GM18499 (cell line): ENCODE measurements around the gene MPZL1.

Experiments used
- ATAC-seq: cut with Tn5 transposase; IDR thresholded peaks from one replicate; pipeline ENCODE4 v1.9.1; 2021; ENCODE audit warnings: moderate number of reproducible peaks; ENCODE audit not compliant: insufficient read depth, unreplicated experiment

MPZL1 gene

GRCh38 chr1:167772436-167772835, 50.7 kb downstream of the MPZL1 start:
- ATAC-seq = no peak

DNA sequence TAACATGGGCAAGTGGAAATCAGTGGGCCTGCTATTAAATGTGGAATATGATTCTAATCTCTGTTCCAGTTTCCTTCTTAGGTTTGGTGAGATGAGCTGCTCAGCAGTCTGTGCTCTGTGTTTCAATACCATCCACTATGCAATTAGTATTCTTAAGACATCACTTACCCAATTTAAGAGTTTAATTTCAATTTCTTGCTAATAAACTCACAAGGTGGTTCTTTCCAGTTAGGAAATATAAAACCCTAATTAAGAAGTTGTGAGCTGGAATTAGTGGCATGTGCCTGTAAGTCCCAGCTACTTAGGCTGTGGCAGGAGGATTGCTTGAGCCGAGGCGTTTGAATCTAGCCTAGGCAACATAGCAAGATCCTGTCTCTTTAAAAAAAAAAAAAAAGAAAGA, 51.7 kb downstream of the MPZL1 start:
- no peak for ATAC-seq

GRCh38 chr1:167774710-167775109, 52.9 kb downstream of the MPZL1 start:
- no peak for ATAC-seq

- no peak for ATAC-seq
These were observed 53.4 kb downstream of the MPZL1 start for GRCh38 chr1:167775178-167775577.

DNA sequence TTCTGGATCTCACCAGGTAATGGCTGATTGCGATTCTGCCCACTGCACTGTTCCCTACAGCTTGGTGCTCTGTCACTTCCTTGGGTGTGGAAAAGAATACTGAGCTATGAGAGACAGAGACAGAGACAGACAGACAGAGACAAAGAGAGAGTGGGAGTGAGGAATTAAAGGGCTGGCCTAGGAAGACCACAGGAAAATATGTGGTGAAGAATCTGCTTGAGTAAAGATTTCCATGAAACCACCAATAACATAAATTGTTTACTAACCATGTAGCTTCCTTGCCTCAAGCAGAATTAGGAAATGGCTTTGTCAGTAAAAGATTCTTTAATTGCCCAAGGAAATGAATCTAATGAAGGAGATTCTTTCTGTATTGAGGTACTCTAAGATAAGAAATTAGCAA, 54.4 kb downstream of the MPZL1 start:
- no peak for ATAC-seq

DNA sequence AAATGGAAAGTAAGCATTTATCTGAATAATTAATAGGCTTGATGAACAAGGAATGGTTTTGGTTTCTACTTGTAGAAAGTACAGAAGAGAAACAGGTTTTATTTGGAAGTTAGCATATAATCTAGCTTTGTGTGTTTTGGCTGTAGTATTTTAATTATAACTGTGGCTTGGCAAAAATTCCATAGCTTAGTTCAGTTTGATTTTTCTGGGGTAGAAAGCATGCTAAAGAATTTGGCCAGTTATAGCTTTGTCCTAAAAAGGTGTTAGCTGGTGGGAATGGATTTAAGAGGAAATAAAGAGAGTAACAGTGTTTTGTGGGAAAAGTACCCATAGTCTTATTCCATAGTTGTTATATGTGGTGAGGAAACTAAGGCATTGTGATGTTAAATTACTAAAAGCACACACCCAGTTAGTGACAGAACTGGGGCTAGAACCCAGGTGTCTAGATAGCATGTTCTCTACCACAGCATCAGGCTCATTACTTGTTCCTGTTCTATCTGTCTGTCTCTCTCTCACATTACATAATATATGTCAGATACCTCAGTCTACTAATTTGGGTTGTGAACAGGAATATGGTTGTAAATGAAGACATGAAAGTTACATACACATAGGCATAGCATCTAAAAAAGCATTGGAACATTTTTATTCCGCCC, 55.0 kb downstream of the MPZL1 start:
- ATAC-seq = no peak

GRCh38 chr1:167777269-167777650, 55.5 kb downstream of the MPZL1 start:
- ATAC-seq = no peak

DNA sequence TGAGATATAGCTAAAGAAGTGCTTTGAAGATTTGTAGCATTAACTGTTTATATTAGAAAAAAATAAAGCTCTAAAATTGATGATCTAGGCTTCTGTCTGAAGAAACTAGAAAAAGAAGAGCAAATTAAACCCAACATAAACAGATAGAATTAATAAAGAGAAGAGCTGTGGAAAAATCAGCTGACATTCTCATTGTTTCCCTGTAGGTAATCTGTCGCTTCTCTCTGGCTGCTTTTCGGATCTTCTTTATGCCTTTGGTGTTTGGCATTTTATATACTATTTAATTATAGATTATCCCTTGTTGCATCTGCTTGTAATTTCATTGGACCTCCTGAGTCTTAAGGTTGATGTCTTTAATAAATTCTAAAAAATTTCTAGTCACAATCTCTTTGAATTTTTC, 59.8 kb downstream of the MPZL1 start:
- ATAC-seq = no peak

DNA sequence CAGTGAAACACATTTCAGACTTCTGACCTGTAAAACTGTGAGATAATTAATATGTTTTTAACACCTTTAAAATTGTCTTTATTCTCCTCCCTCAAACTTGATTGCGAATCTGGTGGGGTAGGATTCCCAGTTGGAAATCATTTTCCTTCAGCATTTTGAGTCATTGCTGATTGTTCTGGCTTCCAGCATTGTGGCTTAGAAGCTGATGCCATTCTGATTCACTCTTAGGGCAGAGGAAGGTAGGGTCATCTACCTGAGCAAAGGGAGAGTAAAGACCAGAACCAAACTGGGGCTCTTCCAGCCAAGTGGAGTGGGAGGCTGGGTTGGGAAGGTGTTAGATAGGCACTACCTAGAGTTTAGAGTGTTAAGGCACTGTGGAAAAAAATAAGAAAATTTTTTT, 61.2 kb downstream of the MPZL1 start:
- no peak for ATAC-seq

DNA sequence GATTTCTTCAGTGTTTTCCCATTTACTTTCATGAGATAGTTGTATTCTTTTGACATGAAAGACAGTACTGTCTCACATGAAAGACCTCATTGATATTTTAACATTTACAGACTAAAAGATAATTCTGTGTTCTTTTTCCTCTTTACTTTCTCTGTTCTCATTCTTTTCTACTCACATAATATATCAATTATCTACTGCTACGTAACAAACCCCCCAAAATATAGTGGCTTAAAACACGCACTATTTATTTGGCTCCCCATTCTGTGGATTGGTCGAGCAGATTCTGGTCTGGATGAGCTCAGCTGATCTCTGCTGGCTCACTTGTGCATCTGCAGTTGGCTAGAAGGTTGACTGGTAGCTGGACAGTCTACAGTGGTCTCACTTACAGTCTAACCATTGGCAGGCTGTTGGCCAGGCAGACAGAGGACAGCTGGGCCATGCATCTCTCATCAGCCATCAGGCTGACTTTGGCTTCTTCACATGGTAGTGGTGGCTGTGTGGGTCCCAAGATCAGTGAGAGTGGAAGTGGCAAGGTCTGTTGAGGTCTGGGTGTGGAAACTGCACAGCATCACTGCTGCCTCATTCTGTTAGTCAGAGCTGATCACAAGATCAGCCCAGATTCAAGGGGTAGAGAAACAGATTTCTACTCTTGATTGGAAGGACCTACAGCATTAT, 63.2 kb downstream of the MPZL1 start:
- no peak for ATAC-seq

DNA sequence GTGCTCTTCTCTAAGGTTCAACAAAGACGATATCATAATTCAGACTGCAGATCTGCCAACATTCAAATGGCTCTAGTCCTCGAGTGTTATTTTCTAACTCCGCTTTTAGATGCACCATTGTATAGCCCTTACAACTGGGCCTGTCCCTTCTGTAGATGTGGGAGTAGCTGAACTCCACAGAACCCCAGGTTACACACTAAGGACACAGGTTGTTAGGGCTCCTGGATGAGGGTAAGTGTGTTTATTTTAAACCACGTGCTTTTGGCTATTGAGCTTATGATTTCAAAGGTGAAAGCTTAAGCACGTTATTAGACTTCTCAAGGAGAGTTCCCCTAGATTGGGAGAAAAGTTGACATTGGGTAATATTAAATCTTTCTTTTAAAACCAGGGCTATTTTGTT, 64.7 kb downstream of the MPZL1 start:
- no peak for ATAC-seq

GRCh38 chr1:167789501-167789900, 67.7 kb downstream of the MPZL1 start:
- ATAC-seq = no peak

DNA sequence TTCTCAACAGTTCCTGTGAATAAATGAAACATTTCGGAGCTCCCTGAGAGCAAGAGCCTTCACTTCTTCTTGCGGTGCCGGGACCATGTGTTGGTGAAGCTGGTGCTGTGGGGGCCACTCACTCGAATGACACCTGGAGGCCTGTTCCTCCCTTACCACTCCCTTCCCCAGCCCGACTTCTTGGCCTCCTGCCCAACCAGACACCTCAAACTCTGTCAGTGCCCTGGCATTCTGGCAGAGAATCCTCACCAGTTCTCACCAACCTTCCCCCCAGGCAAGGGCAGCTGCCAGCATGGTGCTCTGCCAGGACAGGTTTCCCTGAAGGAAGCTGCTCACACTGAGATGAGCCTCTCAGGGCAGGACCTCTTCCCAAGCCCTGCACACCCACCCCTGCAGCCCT, 68.3 kb downstream of the MPZL1 start:
- no peak for ATAC-seq

GRCh38 chr1:167791281-167792187, 69.8 kb downstream of the MPZL1 start:
- no peak for ATAC-seq

DNA sequence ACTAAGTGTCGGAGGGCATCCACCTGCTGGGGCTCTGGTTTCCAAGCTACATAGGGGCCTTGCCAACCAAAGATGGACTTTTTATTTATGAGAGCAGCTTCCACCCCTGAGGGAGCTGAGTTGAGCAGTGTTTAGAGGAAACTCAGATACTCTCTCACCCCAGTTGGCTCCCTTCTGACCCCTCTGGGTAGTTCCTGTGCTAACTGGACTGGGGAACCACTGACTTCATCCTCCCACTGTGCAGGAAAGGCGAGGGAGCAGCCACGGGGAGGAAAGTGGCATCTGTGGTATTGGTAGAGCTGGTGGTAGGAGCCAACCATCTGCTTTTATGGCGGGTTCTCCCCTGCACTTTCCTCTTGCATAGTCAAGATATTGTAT, 70.4 kb downstream of the MPZL1 start:
- ATAC-seq = no peak

- no peak for ATAC-seq
These were observed 72.3 kb downstream of the MPZL1 start for GRCh38 chr1:167794043-167794442.

- no peak for ATAC-seq
These were observed 74.3 kb downstream of the MPZL1 start for GRCh38 chr1:167795810-167796740.

DNA sequence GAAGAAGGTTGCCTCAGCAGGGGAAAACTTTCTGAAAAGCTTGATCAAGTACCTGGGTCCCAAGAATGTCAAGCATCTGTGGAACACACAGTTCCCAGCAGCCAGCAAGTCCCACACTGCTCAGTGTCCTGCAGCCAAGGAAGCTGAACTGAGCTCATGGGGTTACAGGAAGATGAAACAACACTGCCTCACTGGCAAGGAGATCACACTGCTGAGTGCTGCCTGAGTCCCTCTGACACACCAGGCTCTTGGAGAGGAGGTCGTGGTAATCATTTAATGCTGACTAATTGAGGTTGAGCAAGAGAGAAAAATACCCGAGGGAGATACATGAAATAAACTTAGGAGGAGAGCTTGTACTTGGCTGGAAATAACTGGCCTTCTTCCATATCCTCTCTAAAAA, 75.2 kb downstream of the MPZL1 start:
- ATAC-seq = no peak

GRCh38 chr1:167798952-167799351, 77.2 kb downstream of the MPZL1 start:
- no peak for ATAC-seq

GRCh38 chr1:167799747-167800146, 78.0 kb downstream of the MPZL1 start:
- no peak for ATAC-seq
